IPS DF 6.9 (cell line): ENCODE data around the gene SLC39A2.
A peak's percentile ranks its signal among the peaks of the same experiment; 100 is the strongest.
"Not testable (repeated sequence)": the region's sequence is repeated elsewhere in the genome, so short reads cannot be mapped to it uniquely, and the experiment has no call there.

Experiments used
- DNase-seq: peaks from one replicate; pipeline ENCODE4 v3.0.0-alpha.2; 2013; ENCODE audit warnings: low read depth, low spot score
- H3K27ac ChIP-seq: one replicate; pipeline ENCODE4 v1.5.1; 2013; ENCODE audit warnings: low read length, control low read depth
- H3K27me3 ChIP-seq: 2 replicates; pipeline ENCODE4 v1.6.1; 2013; ENCODE audit warnings: mild to moderate bottlenecking, low read length; ENCODE audit not compliant: control insufficient read depth, insufficient read depth
- H3K36me3 ChIP-seq: 2 replicates; pipeline ENCODE4 v1.6.1; 2013; ENCODE audit warnings: low read length; ENCODE audit not compliant: control insufficient read depth, insufficient read depth
- H3K4me1 ChIP-seq: 2 replicates; pipeline ENCODE4 v1.6.1; 2013; ENCODE audit warnings: low read length; ENCODE audit not compliant: control insufficient read depth, insufficient read depth
- H3K4me3 ChIP-seq: 2 replicates; pipeline ENCODE4 v1.5.1; 2013; ENCODE audit warnings: mild to moderate bottlenecking, low read length
- H3K9me3 ChIP-seq: 2 replicates; pipeline ENCODE4 v1.6.1; 2013; ENCODE audit warnings: low read length, inconsistent platforms; ENCODE audit not compliant: control insufficient read depth, insufficient read depth
- WGBS: extraction: QIAGEN DNeasy Blood & Tissue Kit; methylation state at CpG from one replicate; pipeline ENCODE4 v1.1.7; 2013; ENCODE audit warnings: mixed read lengths, missing lambda C conversion rate; ENCODE audit not compliant: insufficient read length, insufficient coverage; 5-methylcytosine and 5-hydroxymethylcytosine counted together

Gene SLC39A2

DNA sequence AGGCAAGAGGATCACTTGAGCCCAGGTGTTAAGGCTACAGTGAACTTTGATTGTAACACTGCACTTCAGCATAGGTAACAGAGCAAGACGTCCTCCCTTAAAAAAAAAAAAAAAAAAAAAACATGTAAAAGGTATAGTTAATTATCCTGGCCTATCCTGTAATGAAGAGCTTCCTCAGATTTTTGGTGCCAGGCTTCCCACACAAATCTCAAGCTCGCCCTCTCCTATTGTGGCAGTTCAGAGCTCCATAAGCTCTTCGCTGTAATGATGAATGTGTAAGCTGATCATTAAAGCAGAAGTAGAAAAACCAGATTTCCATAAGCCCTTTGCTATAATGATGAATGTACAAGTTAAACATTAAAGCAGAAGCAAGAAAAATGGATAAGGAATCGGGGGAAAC lies 2.0 kb upstream of the SLC39A2 start:
- WGBS, result no CpG with 5 or more reads among the region's 4 CpGs
- Histone ChIP-seq H3K4me3 (no peak overlapping the region), H3K27me3 (no peaks in the 10 kb centered on the region), H3K9me3 (no peaks in the 10 kb centered on the region), H3K27ac (no peak overlapping the region), H3K36me3 (peaks cover 13% of the 10 kb centered on the region), H3K4me1 (no peaks in the 10 kb centered on the region)
- DNase-seq, result no peak

DNA sequence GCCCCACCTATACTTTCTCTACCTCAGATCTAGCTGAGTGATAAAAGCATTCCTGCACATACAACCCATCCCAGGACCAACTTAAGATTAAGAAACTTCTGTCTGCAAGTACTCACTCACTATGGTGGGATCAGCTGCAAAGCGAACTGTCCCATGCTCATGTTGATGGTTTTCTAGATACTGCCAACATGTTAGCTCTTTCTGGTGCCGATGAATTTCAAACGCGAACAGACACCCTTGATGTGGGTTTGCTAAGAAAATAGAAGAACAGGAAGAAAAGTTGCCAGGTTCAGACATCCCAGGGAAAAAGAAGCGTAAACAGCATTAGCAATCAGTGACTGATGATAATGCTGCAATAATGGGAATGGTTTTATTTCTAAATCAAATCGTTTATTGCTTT lies 1.5 kb upstream of the SLC39A2 start:
- DNase-seq, result no peak
- WGBS, result no CpG with 5 or more reads among the region's 6 CpGs
- H3K27ac ChIP-seq, result no peak overlapping the region

DNA sequence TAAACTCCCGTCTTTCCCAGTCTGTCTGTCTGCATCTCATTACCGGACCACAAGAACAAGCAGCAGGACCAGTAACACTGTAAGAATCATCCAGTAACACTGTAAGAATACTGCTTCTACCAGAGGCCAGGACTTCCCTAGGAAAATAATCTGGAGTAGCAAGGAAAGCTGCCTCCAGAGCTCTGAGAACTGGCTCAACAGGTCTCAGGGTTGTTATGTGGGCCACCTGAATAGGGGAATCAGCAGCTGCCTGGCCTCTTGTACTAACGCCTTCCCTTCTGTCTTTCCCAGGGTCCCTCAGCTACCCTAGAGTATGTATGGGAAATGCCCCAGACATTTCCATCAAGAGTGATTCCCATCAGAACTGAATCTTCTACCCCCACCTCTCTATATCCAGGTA lies 954 bp upstream of the SLC39A2 start:
- no peak overlapping the region for H3K4me3 ChIP-seq
- no peaks in the 10 kb centered on the region for H3K9me3 ChIP-seq
- no peaks in the 10 kb centered on the region for H3K27me3 ChIP-seq
- DNase-seq, result no peak
- WGBS, result no CpG with 5 or more reads among the region's 3 CpGs
- H3K4me1 ChIP-seq, result no peaks in the 10 kb centered on the region
- H3K36me3 ChIP-seq, result peaks cover 13% of the 10 kb centered on the region
- no peak overlapping the region for H3K27ac ChIP-seq

More for the DNA sequence above, 1.5 kb upstream of the SLC39A2 start:
- Histone ChIP-seq H3K4me3 (no peak overlapping the region), H3K36me3 (peaks cover 13% of the 10 kb centered on the region), H3K27me3 (no peaks in the 10 kb centered on the region), H3K9me3 (no peaks in the 10 kb centered on the region), H3K4me1 (no peaks in the 10 kb centered on the region)

DNA sequence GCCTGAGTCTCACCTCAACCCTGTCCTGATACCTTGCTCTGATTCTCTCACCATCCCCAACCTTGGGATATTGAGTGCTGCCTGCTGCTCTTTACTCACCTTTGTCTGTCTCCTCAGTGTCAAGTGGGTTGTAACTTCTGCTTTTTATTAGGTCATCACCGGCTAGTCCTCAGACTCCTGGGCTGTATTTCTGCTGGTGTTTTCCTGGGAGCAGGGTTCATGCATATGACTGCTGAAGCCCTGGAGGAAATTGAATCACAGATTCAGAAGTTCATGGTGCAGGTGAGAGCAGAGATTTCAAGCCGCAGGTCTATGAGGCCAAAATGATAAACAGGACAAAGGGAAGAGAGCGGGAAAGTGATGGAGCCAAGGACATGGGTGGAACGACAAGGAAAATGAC lies 498 bp downstream of the SLC39A2 start:
- H3K4me3 ChIP-seq, result no peak overlapping the region
- WGBS, result no CpG with 5 or more reads among the region's 4 CpGs
- no peak overlapping the region for H3K27ac ChIP-seq
- no peaks in the 10 kb centered on the region for H3K27me3 ChIP-seq
- peaks cover 9% of the 10 kb centered on the region for H3K36me3 ChIP-seq
- no peaks in the 10 kb centered on the region for H3K4me1 ChIP-seq
- H3K9me3 ChIP-seq, result no peaks in the 10 kb centered on the region
- no peak for DNase-seq

DNA sequence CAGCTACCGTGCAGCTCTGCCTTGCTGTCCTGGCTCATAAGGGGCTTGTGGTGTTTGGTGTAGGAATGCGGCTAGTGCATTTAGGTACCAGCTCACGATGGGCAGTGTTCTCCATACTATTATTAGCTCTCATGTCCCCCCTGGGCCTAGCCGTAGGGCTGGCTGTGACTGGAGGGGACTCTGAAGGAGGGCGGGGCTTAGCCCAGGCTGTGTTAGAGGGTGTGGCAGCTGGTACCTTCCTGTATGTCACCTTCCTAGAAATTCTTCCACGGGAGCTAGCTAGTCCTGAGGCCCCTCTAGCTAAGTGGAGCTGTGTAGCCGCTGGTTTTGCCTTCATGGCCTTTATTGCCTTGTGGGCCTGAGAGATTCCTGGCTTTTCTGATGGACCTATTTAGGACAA lies 2.1 kb downstream of the SLC39A2 start:
- Histone ChIP-seq H3K4me1 (no peaks in the 10 kb centered on the region), H3K9me3 (no peaks in the 10 kb centered on the region), H3K4me3 (no peak overlapping the region), H3K36me3 (peaks cover 5% of the 10 kb centered on the region), H3K27ac (no peak overlapping the region), H3K27me3 (no peaks in the 10 kb centered on the region)
- no CpG with 5 or more reads among the region's 7 CpGs for WGBS
- DNase-seq, result no peak

DNA sequence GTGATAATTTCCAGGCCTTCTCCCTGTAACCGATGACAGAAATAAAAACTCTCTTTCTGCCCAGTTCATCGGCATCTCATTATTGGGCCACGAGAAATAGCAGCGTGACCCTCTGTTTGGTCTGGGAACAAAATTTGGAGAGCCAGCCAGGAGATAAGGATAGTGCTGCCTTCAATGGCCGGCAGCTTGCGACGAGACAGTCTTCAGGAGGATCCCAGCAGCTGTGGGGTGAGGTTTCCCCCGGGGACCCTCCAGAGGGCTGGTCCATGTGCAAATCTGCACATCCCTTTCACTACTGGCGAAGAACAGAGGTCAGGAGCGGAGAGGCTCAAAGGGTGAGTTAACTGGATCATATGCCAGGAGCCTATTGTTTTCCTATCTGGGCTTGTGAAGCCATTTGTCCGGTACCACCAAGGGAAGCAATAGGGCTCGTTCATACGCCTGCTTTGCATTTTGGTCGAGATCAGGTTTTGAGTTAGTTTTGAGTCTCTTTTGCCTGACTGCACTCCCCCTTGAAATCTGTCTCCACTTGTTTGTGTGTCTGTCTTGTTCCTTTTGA lies 4.8 kb downstream of the SLC39A2 start:
- Histone ChIP-seq H3K4me3 (no peak overlapping the region), H3K36me3 (no peaks in the 10 kb centered on the region), H3K27ac (no peak overlapping the region), H3K9me3 (no peaks in the 10 kb centered on the region), H3K27me3 (no peaks in the 10 kb centered on the region), H3K4me1 (no peaks in the 10 kb centered on the region)
- no CpG with 5 or more reads among the region's 14 CpGs for WGBS
- DNase-seq, result no peak

DNA sequence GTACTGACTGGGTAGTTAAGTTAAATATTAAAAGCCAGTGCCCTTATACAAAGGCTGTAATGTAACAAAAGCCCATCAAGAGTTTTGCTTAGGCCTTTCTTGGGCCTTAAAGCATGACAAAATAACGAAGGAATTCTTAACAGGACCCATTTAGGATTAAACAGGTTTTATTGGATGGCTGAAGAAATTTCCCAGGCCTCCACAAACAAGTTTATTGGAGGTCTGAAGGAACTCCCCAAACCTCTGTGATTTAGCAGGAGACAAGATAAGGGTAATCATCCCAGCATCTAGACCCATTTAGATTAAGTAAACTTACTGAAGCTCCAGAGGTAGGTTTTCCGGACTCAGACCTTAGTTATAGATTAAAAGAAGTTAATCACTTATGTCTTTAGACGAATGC lies 10.6 kb downstream of the SLC39A2 start:
- not testable (repeated sequence) for H3K27ac ChIP-seq, DNase-seq, H3K9me3 ChIP-seq, H3K27me3 ChIP-seq, H3K36me3 ChIP-seq, H3K4me3 ChIP-seq, H3K4me1 ChIP-seq
- WGBS, result no CpG with 5 or more reads among the region's 3 CpGs

DNA sequence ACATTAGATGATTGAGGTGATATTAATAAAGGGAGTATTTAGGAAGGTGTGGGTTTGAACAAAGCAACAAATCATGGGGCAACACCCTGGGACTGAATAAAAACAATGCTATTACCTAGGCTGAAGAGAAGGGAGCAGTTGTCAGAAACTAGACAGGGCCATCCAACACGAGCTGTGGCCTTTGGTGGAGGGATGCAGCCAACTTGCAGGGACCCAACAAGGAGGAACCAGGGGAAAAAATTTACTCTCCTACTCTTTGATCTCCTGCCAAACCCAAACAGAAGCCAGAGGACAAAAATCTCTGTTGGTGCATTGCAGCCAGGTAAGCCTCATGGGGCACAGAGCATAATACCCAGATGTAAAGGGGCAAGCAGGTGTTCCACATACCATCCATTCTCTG lies 12.0 kb downstream of the SLC39A2 start:
- Histone ChIP-seq H3K27me3 (no peaks in the 10 kb centered on the region), H3K4me3 (no peak overlapping the region), H3K4me1 (no peaks in the 10 kb centered on the region; the same call in 1 of the 2 replicates), H3K27ac (no peak overlapping the region), H3K9me3 (no peaks in the 10 kb centered on the region), H3K36me3 (no peaks in the 10 kb centered on the region)
- WGBS, result no CpG with 5 or more reads among the region's 1 CpG
- no peak for DNase-seq

DNA sequence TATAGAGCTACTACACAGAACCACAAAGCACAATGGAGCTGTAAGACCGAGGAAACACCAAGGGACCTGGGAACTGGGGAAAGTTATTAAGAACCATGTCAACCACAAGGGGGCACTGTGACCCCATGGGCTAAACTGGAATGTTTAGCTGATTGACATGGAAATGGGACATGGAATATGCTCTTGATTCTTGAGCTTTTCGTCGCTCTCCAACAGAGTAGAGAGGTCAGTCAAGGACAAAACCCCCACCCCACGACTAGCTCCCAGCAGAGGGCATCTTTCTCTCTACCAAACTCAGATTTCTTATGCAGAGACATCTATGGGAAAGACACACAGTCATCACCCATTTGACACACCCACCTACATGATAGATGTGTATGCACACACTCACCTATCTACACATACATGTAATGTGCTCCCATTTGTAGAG lies 15.7 kb downstream of the SLC39A2 start:
- H3K36me3 ChIP-seq, result no peaks in the 10 kb centered on the region
- H3K4me1 ChIP-seq, result no peaks in the 10 kb centered on the region; the same call in 1 of the 2 replicates
- no peaks in the 10 kb centered on the region for H3K27me3 ChIP-seq
- no peak overlapping the region for H3K4me3 ChIP-seq
- no CpG with 5 or more reads among the region's 4 CpGs for WGBS
- H3K27ac ChIP-seq, result no peak overlapping the region
- DNase-seq, result peak; percentile 93
- H3K9me3 ChIP-seq, result no peaks in the 10 kb centered on the region

DNA sequence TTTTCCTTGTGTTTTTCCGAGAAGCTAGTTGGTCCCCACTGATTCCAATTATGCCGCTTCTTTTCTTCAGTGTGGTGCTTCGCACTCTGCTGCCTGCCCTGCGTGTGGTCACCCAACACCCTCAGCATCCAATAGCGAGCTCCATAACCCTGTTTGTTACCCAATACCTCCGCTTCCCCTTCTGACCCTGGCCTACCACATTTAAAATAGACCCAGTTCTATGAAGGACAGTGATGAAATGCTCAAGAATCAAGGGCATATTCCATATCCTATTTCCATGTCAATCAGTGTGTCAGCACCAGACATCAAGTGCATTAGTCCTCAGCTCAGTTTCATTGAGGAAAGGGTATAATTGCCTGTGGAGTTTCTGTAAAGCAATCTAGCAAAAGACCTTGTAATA lies 16.2 kb downstream of the SLC39A2 start:
- Histone ChIP-seq H3K27me3 (no peaks in the 10 kb centered on the region), H3K27ac (no peak overlapping the region), H3K9me3 (no peaks in the 10 kb centered on the region), H3K4me3 (no peak overlapping the region), H3K36me3 (no peaks in the 10 kb centered on the region), H3K4me1 (no peaks in the 10 kb centered on the region; the same call in 1 of the 2 replicates)
- no CpG with 5 or more reads among the region's 6 CpGs for WGBS
- no peak for DNase-seq

DNA sequence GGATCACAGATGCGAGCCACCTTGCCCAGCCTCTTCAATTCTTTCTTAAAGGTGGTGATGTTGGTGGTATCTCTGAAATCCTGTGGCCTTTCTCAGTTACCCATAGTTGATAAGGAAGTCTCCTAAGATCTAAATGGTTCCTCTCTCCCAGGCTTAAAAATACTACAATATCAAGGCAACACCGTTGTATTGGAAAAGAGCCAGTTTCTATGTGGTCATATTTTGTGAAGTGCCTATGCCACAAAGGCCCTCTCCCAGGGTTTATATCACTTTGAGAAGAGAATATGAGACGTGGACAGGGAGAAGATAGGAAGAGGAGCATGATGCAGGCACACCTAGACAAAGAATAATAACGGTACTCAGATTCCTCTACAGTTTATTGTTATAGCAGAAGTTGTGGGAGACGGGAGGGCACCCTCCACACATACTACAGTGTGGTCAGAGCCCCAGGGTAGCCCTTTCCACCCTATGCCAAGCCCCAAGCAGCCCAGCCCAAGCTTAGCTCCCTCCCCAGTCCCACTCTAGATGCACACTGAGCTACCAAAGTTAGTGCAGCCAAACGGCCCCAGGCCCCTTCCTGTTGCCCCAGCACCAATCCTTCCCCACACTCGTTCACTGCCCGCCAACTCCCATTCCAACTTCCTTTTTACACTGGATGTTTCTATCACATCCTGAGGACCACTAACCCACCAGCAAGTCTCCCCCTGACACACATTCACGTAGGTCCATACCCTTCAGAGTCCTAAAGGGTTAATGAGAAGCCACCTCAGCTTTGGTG lies 17.5 kb downstream of the SLC39A2 start:
- Histone ChIP-seq H3K27ac (no peak overlapping the region), H3K9me3 (no peaks in the 10 kb centered on the region), H3K27me3 (no peaks in the 10 kb centered on the region), H3K36me3 (no peaks in the 10 kb centered on the region), H3K4me3 (no peak overlapping the region), H3K4me1 (no peaks in the 10 kb centered on the region; the same call in 1 of the 2 replicates)
- no peak for DNase-seq
- no CpG with 5 or more reads among the region's 9 CpGs for WGBS
